BLaER1 treated with 17β-estradiol and CSF1 and Interleukin-3, amounts not matched to agents 10 nM and 100 nM (cell line): ENCODE results near the gene NPDC1.
A peak's percentile ranks its signal among the peaks of the same experiment; 100 is the strongest.

Experiments used
- H3K27ac ChIP-seq, 11 experiments: shearing (Covaris generic); formaldehyde crosslinking; 2 replicates each; pipeline ENCODE4 v1.8.1; 2022
- H3K27me3 ChIP-seq, 11 experiments: shearing (Covaris generic); formaldehyde crosslinking; 2 replicates each; pipeline ENCODE4 v1.8.1; 2022
- H3K36me3 ChIP-seq, 11 experiments: shearing (Covaris generic); formaldehyde crosslinking; 2 replicates each; pipeline ENCODE4 v1.8.1; 2022
- H3K4me1 ChIP-seq, 10 experiments: shearing (Covaris generic); formaldehyde crosslinking; 2 replicates each; pipeline ENCODE4 v1.8.1; 2022
- H3K4me2 ChIP-seq, 11 experiments: shearing (Covaris generic); formaldehyde crosslinking; 2 replicates each; pipeline ENCODE4 v1.8.1; 2022
- H3K4me3 ChIP-seq, 10 experiments: shearing (Covaris generic); formaldehyde crosslinking; 2 replicates each; pipeline ENCODE4 v1.8.1; 2022
- H3K9ac ChIP-seq, 11 experiments: shearing (Covaris generic); formaldehyde crosslinking; 2 replicates each; pipeline ENCODE4 v1.8.1; 2022
- H3K9me3 ChIP-seq, 11 experiments: shearing (Covaris generic); formaldehyde crosslinking; replicated peaks in 1 of 11; 2 replicates each; pipeline ENCODE4 v1.8.1; 2022
- H4K20me1 ChIP-seq, 11 experiments: shearing (Covaris generic); formaldehyde crosslinking; 2 replicates each; pipeline ENCODE4 v1.8.1; 2022
- Cebpa-rat ChIP-seq, 11 experiments: shearing (Covaris generic); IDR thresholded peaks; 2 replicates each; pipeline ENCODE4 v1.8.1; 2022

The NPDC1 gene

GRCh38 chr9:137083394-137084004 lies 37.5 kb upstream of the NPDC1 start:
- H3K9ac ChIP-seq, result peak overlapping the region in 8 of 11 experiments; percentile 29 to 56 (median 52); a peak in 15 of 22 replicates
- H3K9me3 ChIP-seq, result no peaks in the 10 kb centered on the region

DNA sequence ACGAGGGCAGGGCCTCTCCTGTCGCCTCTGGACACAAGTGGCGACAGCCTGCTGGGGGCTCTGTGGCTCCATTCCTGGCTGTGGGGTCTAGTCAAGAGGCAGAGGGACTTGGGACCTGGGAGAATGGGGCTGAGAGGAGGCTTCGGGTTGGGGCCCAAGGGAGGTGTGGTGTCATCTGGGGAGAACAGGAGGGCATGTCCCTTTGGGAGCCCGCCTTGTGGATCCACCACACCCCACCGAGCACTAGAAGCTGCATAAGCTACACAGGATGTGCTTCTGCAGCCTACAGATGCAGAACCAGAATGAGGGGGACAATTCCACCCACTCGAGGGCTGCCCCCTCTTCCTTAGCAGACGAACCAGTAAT lies 36.9 kb upstream of the NPDC1 start:
- Histone ChIP-seq H3K27ac (peak overlapping the region in 7 of 11 experiments; percentile 32 to 69 (median 57); a peak in 14 of 22 replicates), H3K4me2 (peak overlapping the region; percentile 97 to 100 (median 99)), H3K4me1 (peaks cover 85 to 91% (median 89%) of the 10 kb centered on the region in 10 experiments), H3K36me3 (peaks cover 0 to 50% (median 14%) of the 10 kb centered on the region in 11 experiments; a peak in 14 of 22 replicates), H4K20me1 (peaks cover 36 to 68% (median 59%) of the 10 kb centered on the region in 11 experiments; a peak in 21 of 22 replicates), H3K4me3 (peak overlapping the region in 3 of 10 experiments; percentile 27 to 36 (median 30); a peak in 4 of 20 replicates), H3K27me3 (peaks cover 0 to 3% (median 0%) of the 10 kb centered on the region in 11 experiments; a peak in 1 of 22 replicates), H3K9me3 (no peaks in the 10 kb centered on the region), H3K9ac (peak overlapping the region in 8 of 11 experiments; percentile 8 to 56 (median 42); a peak in 13 of 22 replicates)
- no peak for TF ChIP-seq Cebpa-rat (IDR thresholded peaks at IDR 0.05)

More at GRCh38 chr9:137083394-137084004, 37.5 kb upstream of the NPDC1 start:
- Histone ChIP-seq H3K4me1 (peaks cover 86 to 92% (median 89%) of the 10 kb centered on the region in 10 experiments), H3K27ac (peak overlapping the region in 9 of 11 experiments; percentile 32 to 69 (median 59); a peak in 17 of 22 replicates), H4K20me1 (peaks cover 31 to 62% (median 55%) of the 10 kb centered on the region in 11 experiments; a peak in 21 of 22 replicates), H3K27me3 (peaks cover 0 to 3% (median 0%) of the 10 kb centered on the region in 11 experiments; a peak in 1 of 22 replicates), H3K4me3 (peak overlapping the region in 5 of 10 experiments; percentile 12 to 41 (median 30); a peak in 6 of 20 replicates), H3K4me2 (peak overlapping the region; percentile 97 to 100 (median 99)), H3K36me3 (peaks cover 0 to 47% (median 14%) of the 10 kb centered on the region in 11 experiments; a peak in 14 of 22 replicates)
- no peak for TF ChIP-seq Cebpa-rat (IDR thresholded peaks at IDR 0.05)

GRCh38 chr9:137082222-137082924 lies 36.4 kb upstream of the NPDC1 start:
- Histone ChIP-seq H4K20me1 (peaks cover 36 to 69% (median 59%) of the 10 kb centered on the region in 11 experiments; a peak in 21 of 22 replicates), H3K27me3 (peaks cover 0 to 3% (median 0%) of the 10 kb centered on the region in 11 experiments; a peak in 1 of 22 replicates), H3K27ac (peak overlapping the region in 5 of 11 experiments; percentile 42 to 69 (median 57); a peak in 6 of 22 replicates), H3K4me3 (peak overlapping the region in 2 of 10 experiments; percentile 27 to 36; a peak in 2 of 20 replicates), H3K4me1 (peaks cover 80 to 90% (median 85%) of the 10 kb centered on the region in 10 experiments), H3K4me2 (peak overlapping the region; percentile 97 to 100 (median 99)), H3K9me3 (no peaks in the 10 kb centered on the region), H3K36me3 (peaks cover 0 to 50% (median 14%) of the 10 kb centered on the region in 11 experiments; a peak in 14 of 22 replicates), H3K9ac (peak overlapping the region in 8 of 11 experiments; percentile 8 to 56 (median 42); a peak in 11 of 22 replicates)
- TF ChIP-seq Cebpa-rat (IDR thresholded peaks at IDR 0.05), result no peak

GRCh38 chr9:137080260-137081122 lies 34.5 kb upstream of the NPDC1 start:
- no peak for TF ChIP-seq Cebpa-rat (IDR thresholded peaks at IDR 0.05)
- Histone ChIP-seq H4K20me1 (peaks cover 36 to 69% (median 59%) of the 10 kb centered on the region in 11 experiments; a peak in 21 of 22 replicates), H3K9me3 (no peaks in the 10 kb centered on the region), H3K4me2 (peak overlapping the region; percentile 95 to 100 (median 97)), H3K36me3 (peaks cover 0 to 50% (median 14%) of the 10 kb centered on the region in 11 experiments; a peak in 14 of 22 replicates), H3K27me3 (peaks cover 0 to 3% (median 0%) of the 10 kb centered on the region in 11 experiments; a peak in 1 of 22 replicates), H3K4me1 (peaks cover 84 to 91% (median 89%) of the 10 kb centered on the region in 10 experiments), H3K4me3 (peak overlapping the region in 3 of 10 experiments; percentile 42 to 96 (median 81); a peak in 7 of 20 replicates), H3K9ac (peak overlapping the region in 9 of 11 experiments; percentile 12 to 73 (median 40); a peak in 14 of 22 replicates), H3K27ac (peak overlapping the region in 1 of 11 experiments; percentile 4; a peak in 1 of 22 replicates)

GRCh38 chr9:137079401-137079787 lies 33.4 kb upstream of the NPDC1 start:
- 0 out of 22 replicates have a peak overlapping the region, but pooled peaks of 1 of the 11 experiments have one; percentile 4 for H3K27ac ChIP-seq
- peaks cover 84 to 91% (median 89%) of the 10 kb centered on the region in 10 experiments for H3K4me1 ChIP-seq

GRCh38 chr9:137078701-137079400 lies 32.9 kb upstream of the NPDC1 start:
- Histone ChIP-seq H4K20me1 (peaks cover 36 to 60% (median 53%) of the 10 kb centered on the region in 11 experiments; a peak in 21 of 22 replicates), H3K36me3 (peaks cover 0 to 50% (median 14%) of the 10 kb centered on the region in 11 experiments; a peak in 14 of 22 replicates), H3K9ac (peak overlapping the region in 8 of 11 experiments; percentile 81 to 88 (median 83); a peak in 15 of 22 replicates), H3K4me2 (peak overlapping the region; percentile 95 to 100 (median 97)), H3K27me3 (peaks cover 0 to 3% (median 0%) of the 10 kb centered on the region in 11 experiments; a peak in 1 of 22 replicates), H3K4me1 (peaks cover 83 to 91% (median 89%) of the 10 kb centered on the region in 10 experiments), H3K27ac (no peak overlapping the region), H3K9me3 (no peaks in the 10 kb centered on the region), H3K4me3 (peak overlapping the region in 9 of 10 experiments; percentile 70 to 96 (median 79); a peak in 17 of 20 replicates)
- no peak for TF ChIP-seq Cebpa-rat (IDR thresholded peaks at IDR 0.05)

More at GRCh38 chr9:137079401-137079787, 33.4 kb upstream of the NPDC1 start:
- H3K36me3 ChIP-seq, result peaks cover 0 to 50% (median 14%) of the 10 kb centered on the region in 11 experiments; a peak in 14 of 22 replicates
- peak overlapping the region; percentile 95 to 100 (median 97) for H3K4me2 ChIP-seq
- H3K4me3 ChIP-seq, result peak overlapping the region in 3 of 10 experiments; percentile 42 to 96 (median 81); a peak in 7 of 20 replicates
- H3K9ac ChIP-seq, result peak overlapping the region in 9 of 11 experiments; percentile 5 to 73 (median 39); a peak in 10 of 22 replicates
- peaks cover 36 to 66% (median 59%) of the 10 kb centered on the region in 11 experiments; a peak in 21 of 22 replicates for H4K20me1 ChIP-seq
- H3K27me3 ChIP-seq, result peaks cover 0 to 3% (median 0%) of the 10 kb centered on the region in 11 experiments; a peak in 1 of 22 replicates
- no peak for TF ChIP-seq Cebpa-rat (IDR thresholded peaks at IDR 0.05)
- H3K9me3 ChIP-seq, result no peaks in the 10 kb centered on the region
